ENCODE results near the gene SPATA1. TPM values are rescaled to one million over a fixed set of nuclear protein-coding genes. Genes with fewer than 3 reads are reported as not detected.

SPATA1 gene
- polyA plus RNA-seq (ENCODE audit: low read depth in 6 of 6): under 1 TPM in 3 of 6 donors, not detected in 3; 0.23 to 0.96 (median 0.25) TPM

- peaks cover 20 to 42% (median 32%) of the 10 kb centered on the region in 3 donors for H3K4me1 Mint-ChIP-seq
- H3K4me3 Mint-ChIP-seq: peak within 1 kb of the TSS; percentile 97 to 100 (median 98)
- DNase-seq: peak; percentile 98
- H3K27me3 Mint-ChIP-seq: no peaks in the 10 kb centered on the region
- peaks cover 0 to 8% (median 0%) of the 10 kb centered on the region in 7 donors for H3K9me3 Mint-ChIP-seq
- H3K36me3 Mint-ChIP-seq: peaks cover 8% of the 10 kb centered on the region in 2 donors
- ATAC-seq (ENCODE audit: low read depth in 2 of 2): peak; percentile 88 to 89
- peak within 1 kb of the TSS; percentile 92 to 98 (median 97) for H3K27ac Mint-ChIP-seq
Measured at GRCh38 chr1:84506002-84506728, at the start of gene SPATA1, which contains the start of gene GNG5. SPATA1 (plus strand) TSS chr1:84506386; CDS start chr1:84516360, 9,974 bp downstream. GNG5 (minus strand) TSS chr1:84506581; CDS start chr1:84506091, 490 bp downstream.

GRCh38 chr1:84462118-84462517 lies 44.1 kb upstream of the SPATA1 start:
- Mint-ChIP-seq H3K36me3 (peaks cover 3 to 8% of the 10 kb centered on the region in 2 donors), H3K27ac (no peak overlapping the region), H3K27me3 (peaks cover 27 to 51% (median 29%) of the 10 kb centered on the region in 3 donors), H3K9me3 (peaks cover 0 to 4% (median 2%) of the 10 kb centered on the region in 7 donors), H3K4me1 (no peaks in the 10 kb centered on the region), H3K4me3 (no peak overlapping the region)
- no peak for DNase-seq
- ATAC-seq (ENCODE audit: low read depth in 2 of 2): no peak

- H3K9me3 Mint-ChIP-seq: peaks cover 0 to 4% (median 0%) of the 10 kb centered on the region in 7 donors
- peaks cover 49 to 73% (median 52%) of the 10 kb centered on the region in 3 donors for H3K27me3 Mint-ChIP-seq
- ATAC-seq (ENCODE audit: low read depth in 2 of 2): no peak
- no peaks in the 10 kb centered on the region for H3K4me1 Mint-ChIP-seq
- peaks cover 0 to 8% of the 10 kb centered on the region in 2 donors for H3K36me3 Mint-ChIP-seq
- no peak overlapping the region for H3K27ac Mint-ChIP-seq
- H3K4me3 Mint-ChIP-seq: no peak overlapping the region
- DNase-seq: no peak
Measured at GRCh38 chr1:84467298-84467697, 38.9 kb upstream of the SPATA1 start.

- no peak for DNase-seq
- peaks cover 7 to 18% of the 10 kb centered on the region in 2 donors for H3K36me3 Mint-ChIP-seq
- H3K27ac Mint-ChIP-seq: no peak overlapping the region
- peaks cover 5 to 27% (median 8%) of the 10 kb centered on the region in 7 donors for H3K9me3 Mint-ChIP-seq
- H3K4me3 Mint-ChIP-seq: peak overlapping the region in 1 of 8 donors; percentile 24
- H3K27me3 Mint-ChIP-seq: peaks cover 45 to 57% (median 49%) of the 10 kb centered on the region in 3 donors
- ATAC-seq (ENCODE audit: low read depth in 2 of 2): no peak
- peaks cover 16 to 25% (median 23%) of the 10 kb centered on the region in 3 donors for H3K4me1 Mint-ChIP-seq
Measured at GRCh38 chr1:84476225-84476624, 30.0 kb upstream of the SPATA1 start.

- peak within 1 kb of the TSS; percentile 97 to 100 (median 99) for H3K4me3 Mint-ChIP-seq
- peak within 1 kb of the TSS; percentile 95 to 99 (median 98) for H3K27ac Mint-ChIP-seq
- DNase-seq (peak; percentile 79), ATAC-seq (ENCODE audit: low read depth in 2 of 2) (peak; percentile 95 to 96)
- H3K27me3 Mint-ChIP-seq: peaks cover 23 to 29% (median 27%) of the 10 kb centered on the region in 3 donors
- H3K36me3 Mint-ChIP-seq: peaks cover 9 to 24% of the 10 kb centered on the region in 2 donors
- H3K4me1 Mint-ChIP-seq: peaks cover 33 to 39% (median 38%) of the 10 kb centered on the region in 3 donors
- H3K9me3 Mint-ChIP-seq: peaks cover 5 to 22% (median 8%) of the 10 kb centered on the region in 7 donors
Measured at GRCh38 chr1:84478876-84479868, 27.0 kb upstream of the SPATA1 start, which contains the start of gene RPF1. RPF1 (plus strand) TSS chr1:84479266; CDS start chr1:84479282, 16 bp downstream.

- Mint-ChIP-seq H3K4me3 (peak overlapping the region; percentile 97 to 100 (median 99)), H3K27ac (peak overlapping the region; percentile 18 to 99 (median 96)), H3K9me3 (peaks cover 5 to 18% (median 8%) of the 10 kb centered on the region in 7 donors), H3K36me3 (peaks cover 9 to 25% of the 10 kb centered on the region in 2 donors), H3K4me1 (peaks cover 33 to 41% (median 39%) of the 10 kb centered on the region in 3 donors), H3K27me3 (peaks cover 17 to 21% (median 19%) of the 10 kb centered on the region in 3 donors)
- DNase-seq (no peak), ATAC-seq (ENCODE audit: low read depth in 2 of 2) (no peak)
Measured at GRCh38 chr1:84479998-84480397, 26.2 kb upstream of the SPATA1 start.

- Mint-ChIP-seq H3K9me3 (peaks cover 5 to 18% (median 8%) of the 10 kb centered on the region in 7 donors), H3K4me3 (peak overlapping the region in 6 of 8 donors; percentile 21 to 98 (median 40)), H3K36me3 (peaks cover 13 to 26% of the 10 kb centered on the region in 2 donors)
Measured at GRCh38 chr1:84480650-84481049, 25.5 kb upstream of the SPATA1 start.

GRCh38 chr1:84481317-84481716 lies 24.9 kb upstream of the SPATA1 start:
- peaks cover 39 to 48% (median 45%) of the 10 kb centered on the region in 3 donors for H3K4me1 Mint-ChIP-seq
- no peak for ATAC-seq (ENCODE audit: low read depth in 2 of 2)
- no peak for DNase-seq
- peaks cover 10 to 13% (median 11%) of the 10 kb centered on the region in 3 donors for H3K27me3 Mint-ChIP-seq
- H3K36me3 Mint-ChIP-seq: peaks cover 19 to 33% of the 10 kb centered on the region in 2 donors
- peaks cover 6 to 18% (median 8%) of the 10 kb centered on the region in 7 donors for H3K9me3 Mint-ChIP-seq
- no peak overlapping the region for H3K27ac Mint-ChIP-seq
- peak overlapping the region in 6 of 8 donors; percentile 4 to 98 (median 44) for H3K4me3 Mint-ChIP-seq

More at GRCh38 chr1:84480650-84481049, 25.5 kb upstream of the SPATA1 start:
- no peak for DNase-seq
- ATAC-seq (ENCODE audit: low read depth in 2 of 2): no peak
- Mint-ChIP-seq H3K27me3 (peaks cover 13 to 16% (median 15%) of the 10 kb centered on the region in 3 donors), H3K4me1 (peaks cover 34 to 41% (median 40%) of the 10 kb centered on the region in 3 donors), H3K27ac (peak overlapping the region in 1 of 6 donors; percentile 34)

GRCh38 chr1:84488107-84488506 lies 18.1 kb upstream of the SPATA1 start:
- no peak for DNase-seq
- H3K27ac Mint-ChIP-seq: no peak overlapping the region
- H3K36me3 Mint-ChIP-seq: peaks cover 24 to 33% of the 10 kb centered on the region in 2 donors
- no peaks in the 10 kb centered on the region for H3K27me3 Mint-ChIP-seq
- no peak overlapping the region for H3K4me3 Mint-ChIP-seq
- no peak for ATAC-seq (ENCODE audit: low read depth in 2 of 2)
- peaks cover 0 to 5% (median 0%) of the 10 kb centered on the region in 7 donors for H3K9me3 Mint-ChIP-seq
- H3K4me1 Mint-ChIP-seq: peaks cover 17 to 28% (median 23%) of the 10 kb centered on the region in 3 donors

GRCh38 chr1:84489766-84490165 lies 16.4 kb upstream of the SPATA1 start:
- no peaks in the 10 kb centered on the region for H3K27me3 Mint-ChIP-seq
- peaks cover 26 to 32% of the 10 kb centered on the region in 2 donors for H3K36me3 Mint-ChIP-seq
- ATAC-seq (ENCODE audit: low read depth in 2 of 2): no peak
- no peak for DNase-seq
- H3K9me3 Mint-ChIP-seq: peaks cover 0 to 5% (median 0%) of the 10 kb centered on the region in 7 donors
- no peak overlapping the region for H3K4me3 Mint-ChIP-seq
- no peak overlapping the region for H3K27ac Mint-ChIP-seq
- peaks cover 17 to 24% (median 17%) of the 10 kb centered on the region in 3 donors for H3K4me1 Mint-ChIP-seq

GRCh38 chr1:84492726-84493125 lies 13.5 kb upstream of the SPATA1 start:
- DNase-seq (no peak), ATAC-seq (ENCODE audit: low read depth in 2 of 2) (no peak)
- Mint-ChIP-seq H3K4me3 (no peak overlapping the region), H3K9me3 (no peaks in the 10 kb centered on the region), H3K27ac (peak overlapping the region in 1 of 6 donors; percentile 19), H3K36me3 (peaks cover 10 to 28% of the 10 kb centered on the region in 2 donors), H3K4me1 (peaks cover 4 to 12% (median 6%) of the 10 kb centered on the region in 3 donors), H3K27me3 (no peaks in the 10 kb centered on the region)

GRCh38 chr1:84493747-84494146 lies 12.4 kb upstream of the SPATA1 start:
- DNase-seq (no peak), ATAC-seq (ENCODE audit: low read depth in 2 of 2) (no peak)
- Mint-ChIP-seq H3K9me3 (no peaks in the 10 kb centered on the region), H3K27me3 (no peaks in the 10 kb centered on the region), H3K4me1 (peaks cover 6 to 13% (median 12%) of the 10 kb centered on the region in 3 donors), H3K4me3 (no peak overlapping the region), H3K27ac (peak overlapping the region in 1 of 6 donors; percentile 22), H3K36me3 (peaks cover 10 to 31% of the 10 kb centered on the region in 2 donors)
